HEK293 (cell line): ENCODE results near the gene SRP9.

Experiments used
- GLI4 ChIP-seq: fragments of 450-650 bp; formaldehyde crosslinking; IDR thresholded peaks from 2 replicates; pipeline ENCODE4 v1.5.1; 2016; ENCODE audit warnings: missing biosample characterization, missing genetic modification characterization
- HOXC10 ChIP-seq: sonication (generic); formaldehyde crosslinking; IDR thresholded peaks from 2 replicates; pipeline ENCODE4 v1.8.1; 2023; ENCODE audit warnings: mild to moderate bottlenecking, missing genetic modification reagents
- IKZF3 ChIP-seq: fragments of 450-650 bp; IDR thresholded peaks from 2 replicates; pipeline ENCODE4 v1.5.0; 2018; ENCODE audit warnings: missing biosample characterization, mild to moderate bottlenecking, missing genetic modification characterization, moderate library complexity
- KLF1 ChIP-seq: fragments of 450-650 bp; formaldehyde crosslinking; IDR thresholded peaks from 2 replicates; pipeline ENCODE4 v1.5.1; 2016; ENCODE audit warnings: missing biosample characterization, missing genetic modification characterization
- KLF10 ChIP-seq: fragments of 450-650 bp; IDR thresholded peaks from 2 replicates; pipeline ENCODE4 v1.5.1; 2018; ENCODE audit warnings: missing biosample characterization, mild to moderate bottlenecking, missing genetic modification characterization
- KLF8 ChIP-seq: fragments of 450-650 bp; formaldehyde crosslinking; IDR thresholded peaks from 2 replicates; pipeline ENCODE4 v1.5.1; 2016; ENCODE audit warnings: missing biosample characterization, missing genetic modification characterization
- PBX3 ChIP-seq: sonication (generic); formaldehyde crosslinking; IDR thresholded peaks from 2 replicates; pipeline ENCODE4 v1.8.1; 2022; ENCODE audit warnings: mild to moderate bottlenecking, moderate library complexity, missing genetic modification reagents
- REPIN1 ChIP-seq: fragments of 450-650 bp; formaldehyde crosslinking; IDR thresholded peaks from 2 replicates; pipeline ENCODE4 v1.5.1; 2017; ENCODE audit warnings: missing biosample characterization, missing genetic modification characterization, low read depth
- SP3 ChIP-seq: fragments of 450-650 bp; formaldehyde crosslinking; IDR thresholded peaks from 2 replicates; pipeline ENCODE4 v1.5.1; 2016; ENCODE audit warnings: missing biosample characterization, missing genetic modification characterization
- SP7 ChIP-seq: fragments of 450-650 bp; formaldehyde crosslinking; IDR thresholded peaks from 2 replicates; pipeline ENCODE4 v1.5.1; 2016; ENCODE audit warnings: missing biosample characterization, missing genetic modification characterization
- ZBTB21 ChIP-seq: fragments of 450-650 bp; formaldehyde crosslinking; IDR thresholded peaks from 2 replicates; pipeline ENCODE4 v1.5.1; 2017; ENCODE audit warnings: missing biosample characterization, missing genetic modification characterization
- ZBTB8A ChIP-seq: fragments of 450-650 bp; formaldehyde crosslinking; IDR thresholded peaks from 2 replicates; pipeline ENCODE4 v1.5.1; 2016; ENCODE audit warnings: missing biosample characterization, missing genetic modification characterization
- ZFP69B ChIP-seq: fragments of 450-650 bp; formaldehyde crosslinking; IDR thresholded peaks from 2 replicates; pipeline ENCODE4 v1.5.1; 2016; ENCODE audit warnings: missing biosample characterization, missing genetic modification characterization
- ZNF10 ChIP-seq: fragments of 450-650 bp; formaldehyde crosslinking; IDR thresholded peaks from 2 replicates; pipeline ENCODE4 v1.5.1; 2017; ENCODE audit warnings: missing biosample characterization, missing genetic modification characterization
- ZNF16 ChIP-seq: fragments of 450-650 bp; formaldehyde crosslinking; IDR thresholded peaks from 2 replicates; pipeline ENCODE4 v1.5.1; 2016; ENCODE audit warnings: low read depth, missing biosample characterization, missing genetic modification characterization
- ZNF174 ChIP-seq: fragments of 450-650 bp; formaldehyde crosslinking; IDR thresholded peaks from 2 replicates; pipeline ENCODE4 v1.5.0; 2017; ENCODE audit warnings: missing biosample characterization, mild to moderate bottlenecking, missing genetic modification characterization
- ZNF280C ChIP-seq: fragments of 450-650 bp; formaldehyde crosslinking; IDR thresholded peaks from 2 replicates; pipeline ENCODE4 v1.5.1; 2016; ENCODE audit warnings: missing biosample characterization, missing genetic modification characterization
- ZNF335 ChIP-seq: fragments of 450-650 bp; formaldehyde crosslinking; conservative IDR thresholded peaks from 2 replicates; pipeline ENCODE4 v1.5.1; 2016; ENCODE audit warnings: missing biosample characterization, missing genetic modification characterization
- ZNF366 ChIP-seq: fragments of 450-650 bp; formaldehyde crosslinking; conservative IDR thresholded peaks from 2 replicates; pipeline ENCODE4 v1.5.1; 2016; ENCODE audit warnings: missing biosample characterization, missing genetic modification characterization
- ZNF600 ChIP-seq: fragments of 450-650 bp; formaldehyde crosslinking; IDR thresholded peaks from 2 replicates; pipeline ENCODE4 v1.5.1; 2016; ENCODE audit warnings: missing biosample characterization, missing genetic modification characterization
- ZSCAN23 ChIP-seq: fragments of 450-650 bp; formaldehyde crosslinking; IDR thresholded peaks from 2 replicates; pipeline ENCODE4 v1.5.1; 2016; ENCODE audit warnings: missing biosample characterization, missing genetic modification characterization
- TF ChIP-seq, protein P1 (sequence below): fragments of 450-650 bp; formaldehyde crosslinking; IDR thresholded peaks from 2 replicates; pipeline ENCODE4 v1.5.1; 2016; ENCODE audit warnings: missing biosample characterization, missing genetic modification characterization
- TF ChIP-seq, protein P2 (sequence below): fragments of 450-650 bp; formaldehyde crosslinking; IDR thresholded peaks from 2 replicates; pipeline ENCODE4 v1.5.1; 2016; ENCODE audit warnings: missing biosample characterization, missing genetic modification characterization
- TF ChIP-seq, protein P3 (sequence below): fragments of 450-650 bp; formaldehyde crosslinking; IDR thresholded peaks from 2 replicates; pipeline ENCODE4 v1.5.1; 2017; ENCODE audit warnings: missing biosample characterization, missing genetic modification characterization
- TF ChIP-seq, protein P4 (sequence below): fragments of 450-650 bp; IDR thresholded peaks from 2 replicates; pipeline ENCODE4 v1.5.1; 2018; ENCODE audit warnings: missing biosample characterization, mild to moderate bottlenecking, missing genetic modification characterization
- TF ChIP-seq, protein P5 (sequence below): fragments of 450-650 bp; formaldehyde crosslinking; IDR thresholded peaks from 2 replicates; pipeline ENCODE4 v1.5.1; 2017; ENCODE audit warnings: missing biosample characterization, mild to moderate bottlenecking, missing genetic modification characterization, moderate library complexity
- TF ChIP-seq, protein P6 (sequence below): fragments of 450-650 bp; IDR thresholded peaks from 2 replicates; pipeline ENCODE4 v1.5.1; 2018; ENCODE audit warnings: missing biosample characterization, missing genetic modification characterization

The SRP9 gene

GRCh38 chr1:225809842-225810578, 32.4 kb downstream of the SRP9 start, which contains the start of gene EPHX1 (continued):
- TF ChIP-seq GLI4 (tag by site-specific recombination) (peak; percentile 89; the same call in 1 of the 2 replicates), IKZF3 (peak; percentile 89), ZNF174 (tag by site-specific recombination) (no peak), ZBTB21 (no peak; the same call in 1 of the 2 replicates), ZSCAN23 (no peak), ZBTB8A (tag by site-specific recombination) (peak; percentile 100), SP3 (tag by site-specific recombination) (peak; percentile 89), ZNF600 (tag by site-specific recombination) (peak; percentile 45; the same call in 1 of the 2 replicates), ZNF10 (tag by site-specific recombination) (0 out of 2 replicates have a peak, but pooled peaks have one; percentile 36), KLF1 (tag by site-specific recombination) (peak; percentile 61), SP7 (tag by site-specific recombination) (peak; percentile 43), ZNF16 (tag by site-specific recombination) (no peak), ZNF366 (tag by site-specific recombination) (peak; percentile 58; the same call in 1 of the 2 replicates), REPIN1 (tag by site-specific recombination) (no peak), HOXC10 (CRISPR knock-in tag) (peak; percentile 65; the same call in 1 of the 2 replicates), ZFP69B (peak; percentile 56; the same call in 1 of the 2 replicates), KLF10 (tag by site-specific recombination) (peak; percentile 57; the same call in 1 of the 2 replicates), ZNF280C (tag by site-specific recombination) (no peak), ZNF335 (tag by site-specific recombination) (peak; percentile 89), KLF8 (tag by site-specific recombination) (peak; percentile 59), PBX3 (CRISPR knock-in tag) (peak; percentile 64; the same call in 1 of the 2 replicates)
- TF ChIP-seq, protein P1, sequence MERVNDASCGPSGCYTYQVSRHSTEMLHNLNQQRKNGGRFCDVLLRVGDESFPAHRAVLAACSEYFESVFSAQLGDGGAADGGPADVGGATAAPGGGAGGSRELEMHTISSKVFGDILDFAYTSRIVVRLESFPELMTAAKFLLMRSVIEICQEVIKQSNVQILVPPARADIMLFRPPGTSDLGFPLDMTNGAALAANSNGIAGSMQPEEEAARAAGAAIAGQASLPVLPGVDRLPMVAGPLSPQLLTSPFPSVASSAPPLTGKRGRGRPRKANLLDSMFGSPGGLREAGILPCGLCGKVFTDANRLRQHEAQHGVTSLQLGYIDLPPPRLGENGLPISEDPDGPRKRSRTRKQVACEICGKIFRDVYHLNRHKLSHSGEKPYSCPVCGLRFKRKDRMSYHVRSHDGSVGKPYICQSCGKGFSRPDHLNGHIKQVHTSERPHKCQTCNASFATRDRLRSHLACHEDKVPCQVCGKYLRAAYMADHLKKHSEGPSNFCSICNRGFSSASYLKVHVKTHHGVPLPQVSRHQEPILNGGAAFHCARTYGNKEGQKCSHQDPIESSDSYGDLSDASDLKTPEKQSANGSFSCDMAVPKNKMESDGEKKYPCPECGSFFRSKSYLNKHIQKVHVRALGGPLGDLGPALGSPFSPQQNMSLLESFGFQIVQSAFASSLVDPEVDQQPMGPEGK = 0 out of 2 replicates have a peak, but pooled peaks have one; percentile 68
- TF ChIP-seq, protein P2, sequence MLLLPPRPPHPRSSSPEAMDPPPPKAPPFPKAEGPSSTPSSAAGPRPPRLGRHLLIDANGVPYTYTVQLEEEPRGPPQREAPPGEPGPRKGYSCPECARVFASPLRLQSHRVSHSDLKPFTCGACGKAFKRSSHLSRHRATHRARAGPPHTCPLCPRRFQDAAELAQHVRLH (tag by site-specific recombination) = no peak
- TF ChIP-seq, protein P3, sequence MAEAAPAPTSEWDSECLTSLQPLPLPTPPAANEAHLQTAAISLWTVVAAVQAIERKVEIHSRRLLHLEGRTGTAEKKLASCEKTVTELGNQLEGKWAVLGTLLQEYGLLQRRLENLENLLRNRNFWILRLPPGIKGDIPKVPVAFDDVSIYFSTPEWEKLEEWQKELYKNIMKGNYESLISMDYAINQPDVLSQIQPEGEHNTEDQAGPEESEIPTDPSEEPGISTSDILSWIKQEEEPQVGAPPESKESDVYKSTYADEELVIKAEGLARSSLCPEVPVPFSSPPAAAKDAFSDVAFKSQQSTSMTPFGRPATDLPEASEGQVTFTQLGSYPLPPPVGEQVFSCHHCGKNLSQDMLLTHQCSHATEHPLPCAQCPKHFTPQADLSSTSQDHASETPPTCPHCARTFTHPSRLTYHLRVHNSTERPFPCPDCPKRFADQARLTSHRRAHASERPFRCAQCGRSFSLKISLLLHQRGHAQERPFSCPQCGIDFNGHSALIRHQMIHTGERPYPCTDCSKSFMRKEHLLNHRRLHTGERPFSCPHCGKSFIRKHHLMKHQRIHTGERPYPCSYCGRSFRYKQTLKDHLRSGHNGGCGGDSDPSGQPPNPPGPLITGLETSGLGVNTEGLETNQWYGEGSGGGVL (tag by site-specific recombination) = no peak
- TF ChIP-seq, protein P4, sequence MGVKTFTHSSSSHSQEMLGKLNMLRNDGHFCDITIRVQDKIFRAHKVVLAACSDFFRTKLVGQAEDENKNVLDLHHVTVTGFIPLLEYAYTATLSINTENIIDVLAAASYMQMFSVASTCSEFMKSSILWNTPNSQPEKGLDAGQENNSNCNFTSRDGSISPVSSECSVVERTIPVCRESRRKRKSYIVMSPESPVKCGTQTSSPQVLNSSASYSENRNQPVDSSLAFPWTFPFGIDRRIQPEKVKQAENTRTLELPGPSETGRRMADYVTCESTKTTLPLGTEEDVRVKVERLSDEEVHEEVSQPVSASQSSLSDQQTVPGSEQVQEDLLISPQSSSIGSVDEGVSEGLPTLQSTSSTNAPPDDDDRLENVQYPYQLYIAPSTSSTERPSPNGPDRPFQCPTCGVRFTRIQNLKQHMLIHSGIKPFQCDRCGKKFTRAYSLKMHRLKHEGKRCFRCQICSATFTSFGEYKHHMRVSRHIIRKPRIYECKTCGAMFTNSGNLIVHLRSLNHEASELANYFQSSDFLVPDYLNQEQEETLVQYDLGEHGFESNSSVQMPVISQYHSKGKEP (tag by site-specific recombination) = no peak
- TF ChIP-seq, protein P5, sequence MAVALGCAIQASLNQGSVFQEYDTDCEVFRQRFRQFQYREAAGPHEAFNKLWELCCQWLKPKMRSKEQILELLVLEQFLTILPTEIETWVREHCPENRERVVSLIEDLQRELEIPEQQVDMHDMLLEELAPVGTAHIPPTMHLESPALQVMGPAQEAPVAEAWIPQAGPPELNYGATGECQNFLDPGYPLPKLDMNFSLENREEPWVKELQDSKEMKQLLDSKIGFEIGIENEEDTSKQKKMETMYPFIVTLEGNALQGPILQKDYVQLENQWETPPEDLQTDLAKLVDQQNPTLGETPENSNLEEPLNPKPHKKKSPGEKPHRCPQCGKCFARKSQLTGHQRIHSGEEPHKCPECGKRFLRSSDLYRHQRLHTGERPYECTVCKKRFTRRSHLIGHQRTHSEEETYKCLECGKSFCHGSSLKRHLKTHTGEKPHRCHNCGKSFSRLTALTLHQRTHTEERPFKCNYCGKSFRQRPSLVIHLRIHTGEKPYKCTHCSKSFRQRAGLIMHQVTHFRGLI (tag by site-specific recombination) = peak; percentile 18; the same call in 1 of the 2 replicates
- TF ChIP-seq, protein P6, sequence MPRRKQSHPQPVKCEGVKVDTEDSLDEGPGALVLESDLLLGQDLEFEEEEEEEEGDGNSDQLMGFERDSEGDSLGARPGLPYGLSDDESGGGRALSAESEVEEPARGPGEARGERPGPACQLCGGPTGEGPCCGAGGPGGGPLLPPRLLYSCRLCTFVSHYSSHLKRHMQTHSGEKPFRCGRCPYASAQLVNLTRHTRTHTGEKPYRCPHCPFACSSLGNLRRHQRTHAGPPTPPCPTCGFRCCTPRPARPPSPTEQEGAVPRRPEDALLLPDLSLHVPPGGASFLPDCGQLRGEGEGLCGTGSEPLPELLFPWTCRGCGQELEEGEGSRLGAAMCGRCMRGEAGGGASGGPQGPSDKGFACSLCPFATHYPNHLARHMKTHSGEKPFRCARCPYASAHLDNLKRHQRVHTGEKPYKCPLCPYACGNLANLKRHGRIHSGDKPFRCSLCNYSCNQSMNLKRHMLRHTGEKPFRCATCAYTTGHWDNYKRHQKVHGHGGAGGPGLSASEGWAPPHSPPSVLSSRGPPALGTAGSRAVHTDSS = no peak
